Mammary epithelial cell (primary cell): ENCODE results near the gene TTC7B.

Experiments used
- EZH2 ChIP-seq: IDR thresholded peaks from 2 replicates; pipeline ENCODE4 v1.6.1; 2012; ENCODE audit warnings: low read length, inconsistent platforms, borderline replicate concordance
- TF ChIP-seq, protein P1 (sequence below), 2 donors: IDR thresholded peaks in 1 of 2; conservative IDR thresholded peaks in 1 of 2; 2 replicates each; pipeline ENCODE4 v1.5.1; 2011 to 2012; ENCODE audit warnings: inconsistent platforms in 2 of 2, low read length in 2 of 2, mild to moderate bottlenecking in 2 of 2, control low read depth in 1 of 2, low read depth in 1 of 2; ENCODE audit not compliant: insufficient read depth in 1 of 2; ENCODE audit errors: extremely low read depth in 1 of 2

DNA sequence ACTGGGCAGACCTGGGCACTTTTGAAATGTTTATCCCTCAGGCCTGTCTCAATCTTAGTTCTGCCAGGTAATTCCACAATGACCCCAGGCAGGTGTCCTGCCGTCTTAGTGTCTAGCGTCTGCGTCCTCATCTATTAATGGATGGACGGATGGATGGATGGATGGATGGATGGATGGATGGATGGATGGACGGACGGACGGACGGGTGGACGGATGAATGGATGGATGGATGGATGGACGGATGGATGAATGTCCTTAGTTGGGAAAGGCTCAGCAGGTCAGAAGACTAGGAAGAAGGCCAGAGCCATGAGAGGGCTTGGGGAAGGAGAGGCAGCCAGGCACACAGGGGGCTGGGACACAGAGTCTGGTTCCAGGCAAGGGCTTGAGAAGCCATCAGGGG is 278.1 kb downstream of the TTC7B start:
- TF ChIP-seq, protein P1, sequence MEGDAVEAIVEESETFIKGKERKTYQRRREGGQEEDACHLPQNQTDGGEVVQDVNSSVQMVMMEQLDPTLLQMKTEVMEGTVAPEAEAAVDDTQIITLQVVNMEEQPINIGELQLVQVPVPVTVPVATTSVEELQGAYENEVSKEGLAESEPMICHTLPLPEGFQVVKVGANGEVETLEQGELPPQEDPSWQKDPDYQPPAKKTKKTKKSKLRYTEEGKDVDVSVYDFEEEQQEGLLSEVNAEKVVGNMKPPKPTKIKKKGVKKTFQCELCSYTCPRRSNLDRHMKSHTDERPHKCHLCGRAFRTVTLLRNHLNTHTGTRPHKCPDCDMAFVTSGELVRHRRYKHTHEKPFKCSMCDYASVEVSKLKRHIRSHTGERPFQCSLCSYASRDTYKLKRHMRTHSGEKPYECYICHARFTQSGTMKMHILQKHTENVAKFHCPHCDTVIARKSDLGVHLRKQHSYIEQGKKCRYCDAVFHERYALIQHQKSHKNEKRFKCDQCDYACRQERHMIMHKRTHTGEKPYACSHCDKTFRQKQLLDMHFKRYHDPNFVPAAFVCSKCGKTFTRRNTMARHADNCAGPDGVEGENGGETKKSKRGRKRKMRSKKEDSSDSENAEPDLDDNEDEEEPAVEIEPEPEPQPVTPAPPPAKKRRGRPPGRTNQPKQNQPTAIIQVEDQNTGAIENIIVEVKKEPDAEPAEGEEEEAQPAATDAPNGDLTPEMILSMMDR (conservative IDR thresholded peaks at IDR 0.05 in 1 of 2, IDR thresholded peaks at IDR 0.05 in 1 of 2; ENCODE audit: extremely low read depth in 1 of 2, insufficient read depth in 1 of 2, low read depth in 1 of 2, low read length in 2 of 2), result no peak
- TF ChIP-seq EZH2, result no peak
